Heart left ventricle (tissue), 16 donors: ENCODE results near the gene GPR157. TPM values are rescaled to one million over a fixed set of nuclear protein-coding genes. Genes with fewer than 3 reads are reported as not detected.

ENCODE experiments used
- ATAC-seq, 4 donors: fragments of 200-7000 bp; cut with Tn5 transposase; one replicate each; pipeline ENCODE4 v1.9.1; 2020 to 2022; ENCODE audit warnings: moderate library complexity in 4 of 4, mild to moderate bottlenecking in 3 of 4, moderate number of reproducible peaks in 1 of 4
- DNase-seq, 5 donors: peaks; one replicate each; pipeline ENCODE4 v3.0.0-alpha.2; 2020
- H3K27ac ChIP-seq, 12 donors: fragments of 200-600 bp; sonication (generic) in 4 of 12; one replicate each; pipeline versions ENCODE4 v1.5.0 to v1.8.0; 2016 to 2022; ENCODE audit warnings: mild to moderate bottlenecking in 2 of 12
- H3K27me3 ChIP-seq, 9 donors: fragments of 200-600 bp; sonication (generic) in 2 of 9; one replicate each; pipeline versions ENCODE4 v1.5.1 to v1.8.0; 2016 to 2022; ENCODE audit warnings: mild to moderate bottlenecking in 3 of 9
- H3K36me3 ChIP-seq, 9 donors: fragments of 200-600 bp; sonication (generic) in 2 of 9; one replicate each; pipeline versions ENCODE4 v1.5.0 to v1.8.0; 2018 to 2022; ENCODE audit warnings: mild to moderate bottlenecking in 2 of 9
- H3K4me1 ChIP-seq, 12 donors: fragments of 200-600 bp; sonication (generic) in 4 of 12; one replicate each; pipeline versions ENCODE4 v1.5.0 to v1.8.0; 2016 to 2022; ENCODE audit warnings: mild to moderate bottlenecking in 3 of 12
- H3K4me3 ChIP-seq, 12 donors: fragments of 200-600 bp; sonication (generic) in 4 of 12; one replicate each; pipeline versions ENCODE4 v1.5.0 to v1.8.0; 2017 to 2022; ENCODE audit warnings: mild to moderate bottlenecking in 9 of 12, moderate library complexity in 4 of 12
- H3K9me3 ChIP-seq, 12 donors: fragments of 200-600 bp; sonication (generic) in 4 of 12; one replicate each; pipeline versions ENCODE4 v1.5.0 to v1.8.0; 2016 to 2022; ENCODE audit warnings: mild to moderate bottlenecking in 1 of 12
- POLR2A ChIP-seq, 2 donors: fragments of 450-650 bp; IDR thresholded peaks; one replicate each; pipeline ENCODE4 v1.6.1; 2017; ENCODE audit warnings: antibody characterized with exemption in 2 of 2, mild to moderate bottlenecking in 2 of 2, moderate library complexity in 2 of 2
- WGBS, 4 donors: extraction: QIAGEN DNeasy Blood & Tissue Kit in 2 of 4; methylation state at CpG; one replicate each; pipeline versions ENCODE4 v1.1.5 to v1.1.7; 2013 to 2018; 5-methylcytosine and 5-hydroxymethylcytosine counted together
- intact Hi-C, 10 donors: fragments of 100-400 bp; cut with DNase I; formaldehyde crosslinking; loops; one replicate each; pipeline versions ENCODE4 v1.11.1 to v1.14.2; 2022
- polyA plus RNA-seq, 2 donors: library from polyadenylated mRNA; stranded (reverse); fragments of 200-250 nt; gene quantifications; one replicate each; pipeline ENCODE4 v1.2.3, GENCODE V29; 2013
- total RNA-seq, 9 donors: library from RNA; depleted of rRNA in 2 of 9; stranded (reverse); fragments of >200 nt in 2 of 9; fragmentation: NEBNext Ultra II Directional in 3 of 9; extraction: Animal tissue kit (Norgen Biotek cat#: 25700) in 3 of 9; gene quantifications; one replicate each; pipeline versions ENCODE4 v1.1.0 to v1.2.4, GENCODE V29; 2016 to 2023
- TF ChIP-seq, protein P1 (sequence below), 12 donors: fragments of 200-600 bp; sonication (generic) in 4 of 12; IDR thresholded peaks; one replicate each; pipeline versions ENCODE4 v1.5.0 to v1.8.0; 2018 to 2022; ENCODE audit warnings: antibody characterized with exemption in 12 of 12, mild to moderate bottlenecking in 5 of 12
- donor health status: ischemic (EF 13 %, LVEDD 7.1; RV severe dilation, severe dysfunction).
- donor health status: healthy with polysubstance abuse.
- donor health status: DM: no; HTN: yes; CAD: no.
- donor health status: DM: no; HTN: no; CAD: no.
- donor health status: ischemic (EF 25% LVEDD 6.9; RV normal size, moderate dysfunction).
- donor health status: ischemic (EF 25% LVEDD 5.7; RV mildly dilated, moderate dysfunction).
- donor health status: healthy.
- donor health status: DM: yes; HTN: yes; CAD: no.
- donor health status: ischemic (EF 35%, LVEDD 5.7; RV mildly dilated, moderate dysfunction).
- donor health status: nonischemic (EF 11% LVEDD 7.7; RV severe dilation, severe dysfunction).
- donor health status: DM: yes; HTN: yes; CAD: no.
- donor health status: PGD.
- donor health status: ischemic (EF 29% LVEDD 5.4; RV normal size, mild dysfunction).
- donor health status: nonischemic (EF 23%, LVEDD 6.1; RV moderate dilation, normal function).

GPR157 gene
- total and polyA plus RNA-seq, 11 donors, result 9.2 to 41.8 (median 29.7) TPM

DNA sequence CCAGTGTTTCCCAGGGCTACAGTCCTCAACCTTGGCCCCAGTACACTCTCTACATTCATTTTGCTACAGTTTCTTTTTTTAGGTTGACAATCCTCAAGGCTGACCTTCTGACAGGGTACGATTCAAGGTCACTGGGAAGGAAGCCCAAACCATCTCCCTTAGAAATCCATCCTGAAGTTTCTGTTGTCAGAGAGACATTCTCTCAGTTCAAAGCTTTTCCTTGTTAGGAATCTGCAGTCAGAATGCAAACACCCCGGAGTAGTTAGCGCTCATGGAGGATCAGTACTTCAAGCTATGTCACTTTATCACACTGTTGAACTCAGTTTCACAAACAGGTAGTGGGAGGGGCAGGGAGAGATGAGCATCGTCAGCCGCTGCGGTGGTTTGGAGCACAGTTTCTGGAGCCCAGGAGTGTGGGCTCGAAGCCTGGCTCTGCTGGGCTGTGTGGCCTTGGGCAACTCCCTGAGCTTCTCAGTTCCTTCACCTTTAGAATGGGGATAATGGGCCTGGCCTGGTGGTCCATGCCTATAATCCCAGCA is 63.6 kb downstream of the GPR157 start:
- Histone ChIP-seq H3K27ac (peak overlapping the region in 11 of 12 donors; percentile 1 to 69 (median 47)), H3K36me3 (no peaks in the 10 kb centered on the region), H3K9me3 (no peaks in the 10 kb centered on the region), H3K4me3 (no peak overlapping the region), H3K4me1 (peaks cover 0 to 75% (median 36%) of the 10 kb centered on the region in 12 donors), H3K27me3 (no peaks in the 10 kb centered on the region)
- ATAC-seq (peak in 1 of 4 donors; percentile 42), DNase-seq (peak in 1 of 5 donors; percentile 17)
- TF ChIP-seq, protein P1, sequence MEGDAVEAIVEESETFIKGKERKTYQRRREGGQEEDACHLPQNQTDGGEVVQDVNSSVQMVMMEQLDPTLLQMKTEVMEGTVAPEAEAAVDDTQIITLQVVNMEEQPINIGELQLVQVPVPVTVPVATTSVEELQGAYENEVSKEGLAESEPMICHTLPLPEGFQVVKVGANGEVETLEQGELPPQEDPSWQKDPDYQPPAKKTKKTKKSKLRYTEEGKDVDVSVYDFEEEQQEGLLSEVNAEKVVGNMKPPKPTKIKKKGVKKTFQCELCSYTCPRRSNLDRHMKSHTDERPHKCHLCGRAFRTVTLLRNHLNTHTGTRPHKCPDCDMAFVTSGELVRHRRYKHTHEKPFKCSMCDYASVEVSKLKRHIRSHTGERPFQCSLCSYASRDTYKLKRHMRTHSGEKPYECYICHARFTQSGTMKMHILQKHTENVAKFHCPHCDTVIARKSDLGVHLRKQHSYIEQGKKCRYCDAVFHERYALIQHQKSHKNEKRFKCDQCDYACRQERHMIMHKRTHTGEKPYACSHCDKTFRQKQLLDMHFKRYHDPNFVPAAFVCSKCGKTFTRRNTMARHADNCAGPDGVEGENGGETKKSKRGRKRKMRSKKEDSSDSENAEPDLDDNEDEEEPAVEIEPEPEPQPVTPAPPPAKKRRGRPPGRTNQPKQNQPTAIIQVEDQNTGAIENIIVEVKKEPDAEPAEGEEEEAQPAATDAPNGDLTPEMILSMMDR (IDR thresholded peaks at IDR 0.05), result no peak
- no peak for TF ChIP-seq POLR2A (IDR thresholded peaks at IDR 0.05)
- intact Hi-C loops, result no loop called here
- WGBS, 4 donors, result 52 to 59% (median 54%) methylated on average over 7 of the region's 7 CpGs

DNA sequence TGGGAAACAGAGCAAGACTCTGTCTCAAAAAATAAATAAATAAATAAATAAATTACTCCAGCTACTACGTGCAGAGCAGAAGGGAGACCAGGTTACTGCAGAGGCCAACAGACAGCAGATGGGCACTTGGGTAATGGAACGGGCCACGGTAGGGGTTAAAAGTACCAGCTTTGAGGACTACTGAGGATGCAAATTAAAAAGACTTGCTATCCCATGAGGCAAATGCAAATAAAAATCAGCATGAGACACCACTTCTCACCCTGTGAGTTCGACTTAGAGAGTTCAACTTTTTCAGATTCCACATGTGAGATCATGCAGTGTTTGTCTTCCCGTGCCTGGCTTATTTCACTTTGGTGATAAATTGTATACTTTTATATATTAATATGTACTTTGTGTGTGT is 66.1 kb downstream of the GPR157 start:
- intact Hi-C loops, result no loop called here
- peak overlapping the region in 1 of 12 donors; percentile 31 for H3K27ac ChIP-seq

DNA sequence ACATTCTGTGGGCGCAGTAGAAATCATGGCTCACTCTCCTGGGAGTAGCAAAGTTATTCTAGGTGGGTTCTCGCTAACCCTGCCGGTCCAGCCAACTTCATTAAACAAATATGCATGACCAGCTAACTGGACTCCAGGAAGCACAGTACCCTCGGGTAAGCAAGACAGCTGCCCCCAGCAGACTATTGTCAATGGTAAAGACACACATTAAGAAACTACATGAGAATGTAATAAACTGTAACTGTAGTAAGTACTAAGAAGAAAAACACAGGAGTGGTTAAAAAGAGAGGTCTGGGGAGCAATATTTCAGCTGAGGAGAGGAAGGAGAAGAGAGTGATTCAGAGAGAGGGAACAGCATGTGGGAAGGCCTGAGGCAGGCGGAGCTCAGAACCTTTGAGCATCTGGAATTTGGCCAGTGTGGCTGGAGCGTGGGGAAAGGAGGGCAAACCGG is 66.9 kb downstream of the GPR157 start:
- no peak for DNase-seq
- Histone ChIP-seq H3K4me3 (no peak overlapping the region), H3K36me3 (no peaks in the 10 kb centered on the region), H3K4me1 (peaks cover 0 to 45% (median 21%) of the 10 kb centered on the region in 12 donors), H3K27ac (peak overlapping the region in 2 of 12 donors; percentile 31 to 46), H3K9me3 (no peaks in the 10 kb centered on the region), H3K27me3 (no peaks in the 10 kb centered on the region)
- intact Hi-C loops, result no loop called here
- TF ChIP-seq, protein P1 (IDR thresholded peaks at IDR 0.05), result no peak
- no peak for TF ChIP-seq POLR2A (IDR thresholded peaks at IDR 0.05)
- WGBS, 4 donors, result 70 to 90% (median 81%) methylated on average over 7 of the region's 7 CpGs
- no peak for ATAC-seq

More for the DNA sequence above, 66.1 kb downstream of the GPR157 start:
- no peak for ATAC-seq
- H3K4me3 ChIP-seq, result no peak overlapping the region
- no peak for DNase-seq
- H3K4me1 ChIP-seq, result peaks cover 0 to 53% (median 21%) of the 10 kb centered on the region in 12 donors
- WGBS, 4 donors, result 83 to 92% (median 89%) methylated on average over 5 of the region's 5 CpGs
- no peaks in the 10 kb centered on the region for H3K9me3 ChIP-seq
- H3K36me3 ChIP-seq, result no peaks in the 10 kb centered on the region
- H3K27me3 ChIP-seq, result no peaks in the 10 kb centered on the region
- TF ChIP-seq POLR2A (IDR thresholded peaks at IDR 0.05), result no peak
- TF ChIP-seq, protein P1 (IDR thresholded peaks at IDR 0.05), result no peak

DNA sequence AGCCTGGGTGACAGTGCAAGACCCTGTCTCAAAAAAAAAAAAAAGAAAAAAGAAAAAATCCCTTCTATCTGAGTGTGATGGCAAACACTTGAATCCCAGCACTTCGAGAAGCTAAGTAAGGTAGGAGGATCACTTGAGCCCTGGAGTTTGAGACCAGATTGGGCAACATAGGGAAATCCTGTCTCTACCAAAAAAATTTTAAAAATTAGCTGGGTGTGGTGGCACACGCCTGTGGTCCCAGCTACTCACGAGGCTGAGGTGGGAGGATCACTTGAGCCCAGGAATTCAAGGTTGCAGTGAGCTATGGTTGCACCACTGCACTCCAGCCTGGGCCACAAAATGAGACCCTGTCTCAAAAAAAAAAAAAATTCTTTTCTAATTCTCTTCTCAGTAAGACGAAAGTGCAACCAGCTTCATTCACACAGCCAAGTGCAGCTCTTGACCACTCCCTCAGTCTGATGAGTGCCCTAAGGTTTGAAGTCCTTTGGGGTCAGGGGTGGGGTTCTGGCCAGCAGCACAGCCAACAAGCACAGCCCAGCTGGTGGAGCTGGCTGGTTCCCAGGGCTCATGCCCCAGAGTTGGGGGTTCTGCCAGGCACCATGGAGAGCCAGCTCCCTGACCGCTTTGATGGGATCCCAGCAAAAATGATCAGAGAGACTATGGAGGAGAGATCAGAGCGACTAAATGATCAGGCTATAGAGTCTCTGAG is 67.5 kb downstream of the GPR157 start:
- Histone ChIP-seq H3K9me3 (no peaks in the 10 kb centered on the region), H3K27me3 (no peaks in the 10 kb centered on the region), H3K36me3 (no peaks in the 10 kb centered on the region), H3K4me1 (peaks cover 0 to 39% (median 16%) of the 10 kb centered on the region in 12 donors), H3K4me3 (no peak overlapping the region), H3K27ac (peak overlapping the region in 2 of 12 donors; percentile 31 to 46)
- 65 to 78% (median 74%) methylated on average over 6 of the region's 6 CpGs for WGBS, 4 donors
- ATAC-seq, result peak in 1 of 4 donors; percentile 36
- TF ChIP-seq, protein P1 (IDR thresholded peaks at IDR 0.05), result no peak
- TF ChIP-seq POLR2A (IDR thresholded peaks at IDR 0.05), result no peak
- intact Hi-C loops, result no loop called here
- DNase-seq, result peak in 1 of 5 donors; percentile 19
